ENCODE measurements around the gene ANKRD22.

DNA sequence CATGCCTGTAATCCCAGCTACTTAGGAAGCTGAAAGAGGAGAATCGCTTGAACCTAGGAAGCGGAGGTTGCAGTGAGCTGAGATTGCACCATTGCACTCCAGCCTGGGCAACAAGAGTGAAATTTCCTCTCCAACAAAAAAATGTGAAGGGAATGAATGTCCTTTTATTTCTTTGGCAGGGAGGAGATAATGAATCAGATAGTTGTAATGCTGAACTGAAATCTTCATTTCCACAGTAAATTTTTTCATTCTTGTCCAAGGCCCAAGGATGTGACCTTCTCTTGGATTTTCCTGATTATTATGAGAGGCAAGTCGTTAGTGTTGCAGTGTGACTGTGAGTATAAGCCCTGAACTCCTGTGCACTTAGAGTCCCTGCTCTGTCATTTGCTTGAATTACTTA, 42.0 kb upstream of the ANKRD22 start:
- TF ChIP-seq, protein P1, sequence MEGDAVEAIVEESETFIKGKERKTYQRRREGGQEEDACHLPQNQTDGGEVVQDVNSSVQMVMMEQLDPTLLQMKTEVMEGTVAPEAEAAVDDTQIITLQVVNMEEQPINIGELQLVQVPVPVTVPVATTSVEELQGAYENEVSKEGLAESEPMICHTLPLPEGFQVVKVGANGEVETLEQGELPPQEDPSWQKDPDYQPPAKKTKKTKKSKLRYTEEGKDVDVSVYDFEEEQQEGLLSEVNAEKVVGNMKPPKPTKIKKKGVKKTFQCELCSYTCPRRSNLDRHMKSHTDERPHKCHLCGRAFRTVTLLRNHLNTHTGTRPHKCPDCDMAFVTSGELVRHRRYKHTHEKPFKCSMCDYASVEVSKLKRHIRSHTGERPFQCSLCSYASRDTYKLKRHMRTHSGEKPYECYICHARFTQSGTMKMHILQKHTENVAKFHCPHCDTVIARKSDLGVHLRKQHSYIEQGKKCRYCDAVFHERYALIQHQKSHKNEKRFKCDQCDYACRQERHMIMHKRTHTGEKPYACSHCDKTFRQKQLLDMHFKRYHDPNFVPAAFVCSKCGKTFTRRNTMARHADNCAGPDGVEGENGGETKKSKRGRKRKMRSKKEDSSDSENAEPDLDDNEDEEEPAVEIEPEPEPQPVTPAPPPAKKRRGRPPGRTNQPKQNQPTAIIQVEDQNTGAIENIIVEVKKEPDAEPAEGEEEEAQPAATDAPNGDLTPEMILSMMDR (IDR thresholded peaks at IDR 0.05; ENCODE audit: low read length): no peak
- TF ChIP-seq EZH2 (optimal IDR thresholded peaks at IDR 0.05; ENCODE audit: low read depth, low read length): no peak
